ENCODE data around the gene SMIM43.

The SMIM43 gene

GRCh38 chr4:121733942-121734341 is 31.0 kb downstream of the SMIM43 start:
- no peak for TF ChIP-seq TEAD4 (IDR thresholded peaks at IDR 0.05)
- no peak for TF ChIP-seq TAF1 (IDR thresholded peaks at IDR 0.05; ENCODE audit: low read depth)
- no peak for TF ChIP-seq TCF12 (IDR thresholded peaks at IDR 0.05; ENCODE audit: low read depth)
- TF ChIP-seq EGR1 (IDR thresholded peaks at IDR 0.05), result no peak
- TF ChIP-seq, protein P1, sequence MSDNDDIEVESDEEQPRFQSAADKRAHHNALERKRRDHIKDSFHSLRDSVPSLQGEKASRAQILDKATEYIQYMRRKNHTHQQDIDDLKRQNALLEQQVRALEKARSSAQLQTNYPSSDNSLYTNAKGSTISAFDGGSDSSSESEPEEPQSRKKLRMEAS (IDR thresholded peaks at IDR 0.05), result no peak
- TF ChIP-seq RAD21 (IDR thresholded peaks at IDR 0.05; ENCODE audit: low read depth), result no peak
- no peak for TF ChIP-seq FOXM1 (IDR thresholded peaks at IDR 0.05; ENCODE audit: borderline replicate concordance, low read depth)
- TF ChIP-seq, protein P2, sequence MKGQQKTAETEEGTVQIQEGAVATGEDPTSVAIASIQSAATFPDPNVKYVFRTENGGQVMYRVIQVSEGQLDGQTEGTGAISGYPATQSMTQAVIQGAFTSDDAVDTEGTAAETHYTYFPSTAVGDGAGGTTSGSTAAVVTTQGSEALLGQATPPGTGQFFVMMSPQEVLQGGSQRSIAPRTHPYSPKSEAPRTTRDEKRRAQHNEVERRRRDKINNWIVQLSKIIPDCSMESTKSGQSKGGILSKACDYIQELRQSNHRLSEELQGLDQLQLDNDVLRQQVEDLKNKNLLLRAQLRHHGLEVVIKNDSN (IDR thresholded peaks at IDR 0.05), result no peak
- no peak for TF ChIP-seq CREB1 (IDR thresholded peaks at IDR 0.05; ENCODE audit: low read depth)
- TF ChIP-seq CEBPB (IDR thresholded peaks at IDR 0.05), result no peak
- TF ChIP-seq REST (IDR thresholded peaks at IDR 0.05; ENCODE audit: low read depth), result no peak
- TF ChIP-seq YY1 (IDR thresholded peaks at IDR 0.05; ENCODE audit: low read depth), result no peak
- TF ChIP-seq ZBTB7A (IDR thresholded peaks at IDR 0.05; ENCODE audit: low read depth), result no peak
- TF ChIP-seq EP300 (IDR thresholded peaks at IDR 0.05; ENCODE audit: borderline replicate concordance), result no peak
- no peak for TF ChIP-seq NFIC (IDR thresholded peaks at IDR 0.05)

DNA sequence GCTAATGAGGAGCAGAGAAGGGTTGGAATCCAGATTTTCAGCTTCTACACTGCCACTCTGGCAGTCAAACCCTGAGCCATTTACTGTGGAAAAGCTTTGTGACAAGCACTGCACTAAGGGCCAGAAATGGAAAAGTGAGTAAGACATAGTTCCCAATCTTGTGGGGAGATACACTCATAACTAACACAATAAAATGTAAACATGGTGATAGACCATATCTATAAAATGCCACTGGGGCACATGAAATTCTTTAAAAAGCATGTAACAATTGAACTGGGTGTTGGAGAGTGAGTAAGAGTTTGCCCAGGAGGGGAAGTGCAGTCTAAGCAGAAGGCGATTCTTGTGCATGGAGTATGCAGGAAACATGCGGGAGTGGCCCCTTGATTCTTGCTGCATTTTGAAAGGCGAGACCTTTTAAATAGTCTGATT is 36.2 kb downstream of the SMIM43 start:
- no peak for TF ChIP-seq RAD21 (IDR thresholded peaks at IDR 0.05; ENCODE audit: low read depth)
- TF ChIP-seq, protein P2 (IDR thresholded peaks at IDR 0.05), result no peak
- no peak for TF ChIP-seq CEBPB (IDR thresholded peaks at IDR 0.05)
- no peak for TF ChIP-seq FOXM1 (IDR thresholded peaks at IDR 0.05; ENCODE audit: borderline replicate concordance, low read depth)
- TF ChIP-seq EGR1 (IDR thresholded peaks at IDR 0.05), result no peak

DNA sequence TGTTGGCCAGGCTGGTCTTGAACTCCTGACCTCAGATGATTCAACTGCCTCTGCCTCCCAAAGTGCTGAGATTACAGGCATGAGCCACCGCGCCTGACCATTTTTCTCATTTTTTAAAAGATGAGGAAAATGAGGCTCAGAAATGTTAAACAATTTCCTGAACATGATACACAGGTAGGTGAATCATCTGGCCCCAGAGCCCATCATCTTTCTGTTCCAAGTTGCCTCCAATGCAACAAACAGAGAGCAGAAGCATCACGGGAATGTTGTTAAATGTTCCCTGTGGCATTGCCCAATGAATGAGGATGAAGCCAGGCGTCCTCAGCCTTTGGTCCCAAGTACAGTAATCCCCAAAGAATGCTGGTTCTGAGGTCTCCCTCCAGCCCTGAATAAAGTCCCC is 36.9 kb downstream of the SMIM43 start:
- TF ChIP-seq CREB1 (IDR thresholded peaks at IDR 0.05; ENCODE audit: low read depth) (no peak), CEBPB (IDR thresholded peaks at IDR 0.05) (no peak), RAD21 (IDR thresholded peaks at IDR 0.05; ENCODE audit: low read depth) (no peak), EP300 (IDR thresholded peaks at IDR 0.05; ENCODE audit: borderline replicate concordance) (no peak)
- TF ChIP-seq, protein P1 (IDR thresholded peaks at IDR 0.05), result no peak

DNA sequence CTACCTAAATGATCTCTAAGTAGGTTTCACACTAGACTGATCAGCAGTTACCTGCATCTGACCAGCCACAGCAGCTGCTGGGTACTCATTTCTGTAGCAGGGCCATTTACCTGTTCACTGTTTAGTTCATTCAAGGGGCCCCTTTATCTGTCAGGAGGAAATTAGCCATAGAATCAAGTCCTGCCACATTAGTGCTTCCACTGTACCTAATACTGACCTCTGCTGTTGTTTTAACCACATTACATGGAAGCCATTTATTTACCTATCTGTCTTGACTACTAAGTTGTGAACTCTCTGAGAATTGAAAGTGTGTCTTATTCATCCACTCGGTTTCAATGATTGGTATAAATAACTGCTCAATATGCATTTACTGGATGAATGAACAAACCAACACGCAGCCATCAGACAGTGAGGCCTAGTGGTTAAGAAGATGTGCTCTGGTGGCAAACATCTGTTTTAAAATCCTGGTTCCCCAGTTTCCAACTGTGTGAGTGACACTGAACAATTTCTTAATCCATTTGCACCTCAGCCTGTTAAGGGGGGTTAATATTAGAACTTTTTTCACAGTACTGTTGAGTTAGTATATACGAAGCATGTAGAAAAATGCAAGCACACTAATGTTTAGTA is 38.2 kb downstream of the SMIM43 start:
- TF ChIP-seq CREB1 (IDR thresholded peaks at IDR 0.05; ENCODE audit: low read depth) (no peak), TEAD4 (IDR thresholded peaks at IDR 0.05) (no peak), FOXM1 (IDR thresholded peaks at IDR 0.05; ENCODE audit: borderline replicate concordance, low read depth) (no peak), YY1 (IDR thresholded peaks at IDR 0.05; ENCODE audit: low read depth) (no peak), TAF1 (IDR thresholded peaks at IDR 0.05; ENCODE audit: low read depth) (no peak), RAD21 (IDR thresholded peaks at IDR 0.05; ENCODE audit: low read depth) (peak; percentile 82), CEBPB (IDR thresholded peaks at IDR 0.05) (no peak), TCF12 (IDR thresholded peaks at IDR 0.05; ENCODE audit: low read depth) (no peak)

DNA sequence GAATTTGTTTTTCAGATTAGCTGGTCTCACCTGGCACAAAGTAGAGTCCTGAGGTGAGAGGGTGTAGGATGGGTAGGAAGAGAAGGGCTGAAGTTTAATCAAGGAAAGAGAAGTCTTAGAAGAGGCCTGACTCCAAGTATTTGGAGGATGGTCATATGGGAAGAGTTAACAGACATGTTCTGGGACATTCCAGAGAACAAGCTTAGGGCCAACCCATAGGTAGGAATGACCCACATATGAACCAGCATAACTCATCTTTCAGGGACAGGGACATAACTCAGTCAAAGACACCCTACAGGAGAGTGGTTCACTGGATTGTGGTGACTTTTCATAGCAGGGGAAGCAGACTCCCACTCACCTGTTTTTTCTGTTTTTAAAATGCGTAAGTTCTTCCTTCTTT is 40.3 kb downstream of the SMIM43 start:
- TF ChIP-seq REST (IDR thresholded peaks at IDR 0.05; ENCODE audit: low read depth) (no peak), TAF1 (IDR thresholded peaks at IDR 0.05; ENCODE audit: low read depth) (no peak), EGR1 (IDR thresholded peaks at IDR 0.05) (no peak), NFIC (IDR thresholded peaks at IDR 0.05) (no peak), FOXM1 (IDR thresholded peaks at IDR 0.05; ENCODE audit: borderline replicate concordance, low read depth) (no peak), CREB1 (IDR thresholded peaks at IDR 0.05; ENCODE audit: low read depth) (no peak), TCF12 (IDR thresholded peaks at IDR 0.05; ENCODE audit: low read depth) (no peak), EP300 (IDR thresholded peaks at IDR 0.05; ENCODE audit: borderline replicate concordance) (no peak), YY1 (IDR thresholded peaks at IDR 0.05; ENCODE audit: low read depth) (no peak), TEAD4 (IDR thresholded peaks at IDR 0.05) (no peak), ZBTB7A (IDR thresholded peaks at IDR 0.05; ENCODE audit: low read depth) (no peak), RAD21 (IDR thresholded peaks at IDR 0.05; ENCODE audit: low read depth) (no peak), CEBPB (IDR thresholded peaks at IDR 0.05) (no peak)
- TF ChIP-seq, protein P2 (IDR thresholded peaks at IDR 0.05), result no peak
- TF ChIP-seq, protein P1 (IDR thresholded peaks at IDR 0.05), result no peak
